K562 (cell line): ENCODE results near the gene ANKMY1. TPM values are rescaled to one million over a fixed set of nuclear protein-coding genes. Genes with fewer than 3 reads are reported as not detected.
"Not testable (repeated sequence)": the region's sequence is repeated elsewhere in the genome, so short reads cannot be mapped to it uniquely, and the experiment has no call there.

Source experiments
- ATAC-seq: fragments of 200-7000 bp; cut with Tn5 transposase; 3 replicates; pipeline ENCODE4 v1.9.1; 2020; ENCODE audit warnings: moderate library complexity
- BruUV-seq: library from RNA; stranded (reverse); fragments of 400-500 nt; replicated peaks from 2 replicates; lab custom pipeline; 2021; lab: Mats Ljungman, UMichigan
- CTCF ChIA-PET: fragments of 300-600 bp; formaldehyde crosslinking; extraction: SDS; loops from one replicate; lab custom pipeline; 2021; ENCODE audit warnings: low intra/inter-chr PET ratio; lab: Yijun Ruan, JAX
- POLR2A ChIA-PET: fragments of 300-600, 350-650 bp; sonication (Branson Sonifier 250); formaldehyde crosslinking; extraction: SDS; loops from one replicate; lab custom pipeline; 2021; ENCODE audit warnings: antibody characterized with exemption, inconsistent platforms; lab: Yijun Ruan, JAX
- DNase-seq, 4 experiments: peaks; one replicate each; pipeline versions ENCODE4 v3.0.0 to v3.0.0-alpha.2; 2011 to 2018; ENCODE audit warnings: low spot score in 3 of 4, mixed read lengths in 3 of 4; ENCODE audit errors: extremely low read depth in 1 of 4
- FAIRE-seq: peaks from 2 replicates; lab custom pipeline; 2011; peaks lifted over from hg19 to GRCh38; lab: Jason Lieb, UNC
- H2AFZ ChIP-seq: 2 replicates; pipeline ENCODE4 v1.6.0; 2011; ENCODE audit warnings: low read depth, low read length, control low read depth, inconsistent platforms
- H3K27ac ChIP-seq: fragments of 200-600 bp; 3 replicates; pipeline ENCODE4 v1.8.0; 2011; ENCODE audit warnings: low read depth, mild to moderate bottlenecking, control low read depth, inconsistent platforms, low read length, moderate library complexity, mixed read lengths; ENCODE audit errors: extremely low read depth
- H3K27me3 ChIP-seq, 2 experiments: fragments of 300-600 bp in 1 of 2; 2 replicates in 1 of 2; 3 replicates in 1 of 2; pipeline versions ENCODE4 v1.6.0 to v1.8.0; 2011; ENCODE audit warnings: inconsistent platforms in 2 of 2, low read length in 2 of 2, mild to moderate bottlenecking in 1 of 2, mixed read lengths in 1 of 2, moderate library complexity in 1 of 2; ENCODE audit not compliant: control insufficient read depth in 2 of 2, insufficient read depth in 2 of 2
- H3K36me3 ChIP-seq: fragments of 300-600 bp; 3 replicates; pipeline ENCODE4 v1.8.0; 2011; ENCODE audit warnings: mild to moderate bottlenecking, low read length, inconsistent platforms; ENCODE audit not compliant: control insufficient read depth, insufficient read depth
- H3K4me1 ChIP-seq, 2 experiments: fragments of 200-600 bp in 1 of 2; replicated peaks in 1 of 2; 2 replicates in 1 of 2; 3 replicates in 1 of 2; pipeline versions ENCODE4 v1.5.1 to v1.8.0; 2011; ENCODE audit warnings: inconsistent platforms in 2 of 2, low read length in 2 of 2, mild to moderate bottlenecking in 1 of 2, mixed read lengths in 1 of 2, moderate library complexity in 1 of 2; ENCODE audit not compliant: control insufficient read depth in 2 of 2, insufficient read depth in 2 of 2
- H3K4me2 ChIP-seq: 2 replicates; pipeline ENCODE4 v1.6.1; 2011; ENCODE audit warnings: low read length, control low read depth, inconsistent platforms, mixed read lengths; ENCODE audit not compliant: insufficient read depth
- H3K4me3 ChIP-seq: fragments of 200-600 bp; sonication (generic), shearing (Covaris generic); 2 replicates; pipeline ENCODE4 v1.5.1; 2016; ENCODE audit warnings: control low read depth, inconsistent platforms
- H3K79me2 ChIP-seq: fragments of 200-600 bp; 3 replicates; pipeline ENCODE4 v1.8.0; 2011; ENCODE audit warnings: low read length, inconsistent platforms; ENCODE audit not compliant: control insufficient read depth, insufficient read depth
- H3K9ac ChIP-seq, 2 experiments: 2 replicates each; pipeline versions ENCODE4 v1.6.0 to v1.6.1; 2011; ENCODE audit warnings: low read depth in 2 of 2, low read length in 2 of 2, control low read depth in 1 of 2, inconsistent platforms in 1 of 2, mild to moderate bottlenecking in 1 of 2, mixed read lengths in 1 of 2; ENCODE audit not compliant: insufficient read depth in 1 of 2
- H3K9me1 ChIP-seq: one replicate; pipeline ENCODE4 v1.6.0; 2011; ENCODE audit warnings: inconsistent platforms, mild to moderate bottlenecking, low read length, moderate library complexity; ENCODE audit not compliant: control insufficient read depth, insufficient read depth
- H3K9me3 ChIP-seq: replicated peaks from 2 replicates; pipeline ENCODE4 v1.5.1; 2011; ENCODE audit warnings: low read depth, low read length, inconsistent platforms; ENCODE audit not compliant: control insufficient read depth, insufficient read depth
- H4K20me1 ChIP-seq: replicated peaks from 2 replicates; pipeline ENCODE4 v1.6.1; 2011; ENCODE audit warnings: low read length, inconsistent platforms, mixed read lengths; ENCODE audit not compliant: control insufficient read depth, insufficient read depth
- POLR2A ChIP-seq: fragments of 450-650 bp; conservative IDR thresholded peaks from 2 replicates; pipeline ENCODE4 v1.6.1; 2016
- WGBS: fragments of 100-300 bp; shearing (Covaris generic); methylation state at CpG from one replicate; pipeline ENCODE4 v1.1.6; 2016; ENCODE audit warnings: low coverage, mixed read lengths; ENCODE audit not compliant: insufficient coverage; ENCODE audit errors: missing lambda C conversion rate; 5-methylcytosine and 5-hydroxymethylcytosine counted together
- in situ Hi-C: fragments of 300-500 bp; cut with MboI; formaldehyde crosslinking; loops from 4 replicates; pipeline ENCODE4 v1.15.0; 2018; ENCODE audit warnings: inconsistent platforms, mixed read lengths
- intact Hi-C: fragments of 100-400 bp; cut with micrococcal nuclease; formaldehyde crosslinking; loops from 2 replicates; pipeline ENCODE4 v1.14.2; 2022
- polyA plus RNA-seq, 8 experiments: library from polyadenylated mRNA; depleted of rRNA in 4 of 8; stranded (reverse) in 5 of 8; unstranded in 3 of 8; fragments of >200 nt; fragmentation: Nextera tagmentation in 2 of 8; fragmentation: Illumina TruSeq in 1 of 8; extraction: Ambion mirVana in 2 of 8; extraction: Trizol in 1 of 8; gene quantifications; 2 replicates each; pipeline versions ENCODE4 v1.2.1 to v1.2.3, GENCODE V29; 2011 to 2014; ENCODE audit warnings: inconsistent platforms in 1 of 8, missing spikeins in 1 of 8
- total RNA-seq, 7 experiments: library from RNA; depleted of rRNA in 6 of 7; stranded (reverse); fragments of >200 nt in 6 of 7; fragmentation: Illumina TruSeq in 2 of 7; extraction: Trizol in 2 of 7; gene quantifications; 2 replicates each; pipeline versions ENCODE4 v1.2.1 to v1.2.3, GENCODE V29; 2011 to 2021; ENCODE audit warnings: low replicate concordance in 1 of 7
- TF ChIP-seq, protein P1 (sequence below): sonication (generic); formaldehyde crosslinking; IDR thresholded peaks from 2 replicates; pipeline ENCODE4 v1.8.1; 2023; ENCODE audit warnings: mild to moderate bottlenecking, missing genetic modification reagents
- TF ChIP-seq, protein P2 (sequence below), 2 experiments: fragments of 200-800 bp in 1 of 2; sonication (Bioruptor generic) in 1 of 2; sonication (generic) in 1 of 2; formaldehyde crosslinking in 1 of 2; IDR thresholded peaks in 1 of 2; conservative IDR thresholded peaks in 1 of 2; 2 replicates each; pipeline versions ENCODE4 v1.5.0 to v1.6.1; 2016 to 2020; ENCODE audit warnings: missing compliant biosample characterization in 1 of 2, missing genetic modification characterization in 1 of 2, missing genetic modification reagents in 1 of 2
- TF ChIP-seq, protein P3 (sequence below), 2 experiments: fragments of 450-650 bp; IDR thresholded peaks; 2 replicates each; pipeline ENCODE4 v1.6.1; 2016

The ANKMY1 gene
- total and polyA plus RNA-seq, 9 of the 15 experiments (the other 6 are each of a cell fraction or from before 2014, with no cell fraction given) = 0.75 to 15.1 (median 11.7) TPM

DNA sequence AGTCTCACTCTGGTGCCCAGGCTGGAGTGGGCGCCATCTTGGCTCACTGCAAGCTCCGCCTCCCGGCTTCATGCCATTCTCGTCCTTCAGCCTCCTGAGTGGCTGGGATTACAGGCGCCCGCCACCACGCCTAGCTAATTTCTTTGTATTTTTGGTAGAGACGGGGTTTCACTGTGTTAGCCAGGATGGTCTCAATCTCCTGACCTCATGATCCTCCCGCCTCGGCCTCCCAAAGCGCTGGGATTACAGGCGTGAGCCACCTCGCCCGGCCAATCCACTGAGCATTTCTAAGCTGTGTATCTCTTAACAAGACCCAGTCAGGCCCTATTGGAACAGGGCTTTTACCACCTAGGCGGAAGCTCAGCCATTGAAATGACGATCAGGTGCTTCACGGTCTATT is 5.4 kb upstream of the ANKMY1 start:
- TF ChIP-seq, protein P1, sequence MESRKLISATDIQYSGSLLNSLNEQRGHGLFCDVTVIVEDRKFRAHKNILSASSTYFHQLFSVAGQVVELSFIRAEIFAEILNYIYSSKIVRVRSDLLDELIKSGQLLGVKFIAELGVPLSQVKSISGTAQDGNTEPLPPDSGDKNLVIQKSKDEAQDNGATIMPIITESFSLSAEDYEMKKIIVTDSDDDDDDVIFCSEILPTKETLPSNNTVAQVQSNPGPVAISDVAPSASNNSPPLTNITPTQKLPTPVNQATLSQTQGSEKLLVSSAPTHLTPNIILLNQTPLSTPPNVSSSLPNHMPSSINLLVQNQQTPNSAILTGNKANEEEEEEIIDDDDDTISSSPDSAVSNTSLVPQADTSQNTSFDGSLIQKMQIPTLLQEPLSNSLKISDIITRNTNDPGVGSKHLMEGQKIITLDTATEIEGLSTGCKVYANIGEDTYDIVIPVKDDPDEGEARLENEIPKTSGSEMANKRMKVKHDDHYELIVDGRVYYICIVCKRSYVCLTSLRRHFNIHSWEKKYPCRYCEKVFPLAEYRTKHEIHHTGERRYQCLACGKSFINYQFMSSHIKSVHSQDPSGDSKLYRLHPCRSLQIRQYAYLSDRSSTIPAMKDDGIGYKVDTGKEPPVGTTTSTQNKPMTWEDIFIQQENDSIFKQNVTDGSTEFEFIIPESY = peak; percentile 77
- TF ChIP-seq, protein P2, sequence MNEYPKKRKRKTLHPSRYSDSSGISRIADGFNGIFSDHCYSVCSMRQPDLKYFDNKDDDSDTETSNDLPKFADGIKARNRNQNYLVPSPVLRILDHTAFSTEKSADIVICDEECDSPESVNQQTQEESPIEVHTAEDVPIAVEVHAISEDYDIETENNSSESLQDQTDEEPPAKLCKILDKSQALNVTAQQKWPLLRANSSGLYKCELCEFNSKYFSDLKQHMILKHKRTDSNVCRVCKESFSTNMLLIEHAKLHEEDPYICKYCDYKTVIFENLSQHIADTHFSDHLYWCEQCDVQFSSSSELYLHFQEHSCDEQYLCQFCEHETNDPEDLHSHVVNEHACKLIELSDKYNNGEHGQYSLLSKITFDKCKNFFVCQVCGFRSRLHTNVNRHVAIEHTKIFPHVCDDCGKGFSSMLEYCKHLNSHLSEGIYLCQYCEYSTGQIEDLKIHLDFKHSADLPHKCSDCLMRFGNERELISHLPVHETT (CRISPR knock-in tag; conservative IDR thresholded peaks at IDR 0.05 in 1 of 2, IDR thresholded peaks at IDR 0.05 in 1 of 2) = 0 out of 4 replicates have a peak, but pooled peaks of 1 of the 2 experiments have one; percentile 41
- 0 out of 2 replicates have a peak, but pooled peaks have one; percentile 21 for TF ChIP-seq POLR2A
- TF ChIP-seq, protein P3, sequence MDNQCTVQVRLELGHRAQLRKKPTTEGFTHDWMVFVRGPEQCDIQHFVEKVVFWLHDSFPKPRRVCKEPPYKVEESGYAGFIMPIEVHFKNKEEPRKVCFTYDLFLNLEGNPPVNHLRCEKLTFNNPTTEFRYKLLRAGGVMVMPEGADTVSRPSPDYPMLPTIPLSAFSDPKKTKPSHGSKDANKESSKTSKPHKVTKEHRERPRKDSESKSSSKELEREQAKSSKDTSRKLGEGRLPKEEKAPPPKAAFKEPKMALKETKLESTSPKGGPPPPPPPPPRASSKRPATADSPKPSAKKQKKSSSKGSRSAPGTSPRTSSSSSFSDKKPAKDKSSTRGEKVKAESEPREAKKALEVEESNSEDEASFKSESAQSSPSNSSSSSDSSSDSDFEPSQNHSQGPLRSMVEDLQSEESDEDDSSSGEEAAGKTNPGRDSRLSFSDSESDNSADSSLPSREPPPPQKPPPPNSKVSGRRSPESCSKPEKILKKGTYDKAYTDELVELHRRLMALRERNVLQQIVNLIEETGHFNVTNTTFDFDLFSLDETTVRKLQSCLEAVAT (IDR thresholded peaks at IDR 0.05) = 0 out of 4 replicates have a peak, but pooled peaks of 1 of the 2 experiments have one; percentile 15
- TF ChIP-seq, all 486 proteins: peak for 4; not testable (repeated sequence) for 482
- H3K9ac ChIP-seq, H2AFZ ChIP-seq, FAIRE-seq, BruUV-seq, H3K9me3 ChIP-seq, CTCF ChIA-PET, H3K9me1 ChIP-seq, H4K20me1 ChIP-seq, DNase-seq, ATAC-seq, H3K27me3 ChIP-seq, H3K4me3 ChIP-seq, in situ Hi-C loops: not testable (repeated sequence)
- WGBS = 87% methylated on average over 11 of the region's 17 CpGs
- Histone ChIP-seq H3K4me1 (peaks cover 45 to 68% of the 10 kb centered on the region in 2 experiments), H3K79me2 (peaks cover 80% of the 10 kb centered on the region), H3K4me2 (peak overlapping the region; percentile 53; the same call in 1 of the 2 replicates), H3K36me3 (peaks cover 32% of the 10 kb centered on the region), H3K27ac (peak overlapping the region; percentile 98)
- intact Hi-C loops = loop anchor here (10.0 kb wide), 1 partner anchor 48 kb away; no protein-coding TSS in a partner anchor
- POLR2A ChIA-PET = interaction anchor here (0.6 to 4.6 kb wide), 3 partner anchors 17 to 41 kb away, joined by 3 to 26 read pairs (median 8); partner anchors contain the start of gene CAPN10
